Lower leg skin (tissue), 4 donors: Measurements from ENCODE around the gene CACNA1A. TPM values are rescaled to one million over a fixed set of nuclear protein-coding genes. Genes with fewer than 3 reads are reported as not detected.

Experiments
- DNase-seq, 2 donors: peaks; one replicate each; pipeline ENCODE4 v3.0.0-alpha.2; 2019; ENCODE audit warnings: low spot score in 2 of 2
- H3K4me3 ChIP-seq: fragments of 200-600 bp; sonication (generic); 2 replicates; pipeline ENCODE4 v1.5.1; 2017; ENCODE audit warnings: mild to moderate bottlenecking, low read depth; ENCODE audit not compliant: poor library complexity, severe bottlenecking
- POLR2A ChIP-seq, 2 donors: fragments of 450-650 bp; IDR thresholded peaks; one replicate each; pipeline ENCODE4 v1.6.1; 2016 to 2017; ENCODE audit warnings: antibody characterized with exemption in 2 of 2, mild to moderate bottlenecking in 1 of 2, moderate library complexity in 1 of 2
- WGBS, 2 donors: methylation state at CpG; one replicate each; pipeline ENCODE4 v1.1.5; 2018; 5-methylcytosine and 5-hydroxymethylcytosine counted together
- intact Hi-C: fragments of 100-400 bp; cut with DNase I; formaldehyde crosslinking; loops from one replicate; pipeline ENCODE4 v1.15.0; 2023; ENCODE audit warnings: low total_unique reads
- total RNA-seq, 4 donors: library from RNA; depleted of rRNA; stranded (reverse); fragments of >200 nt; gene quantifications; one replicate each; pipeline ENCODE4 v1.1.0, GENCODE V29; 2016
- TF ChIP-seq, protein P1 (sequence below), 3 donors: fragments of 450-650 bp; IDR thresholded peaks; one replicate each; pipeline ENCODE4 v1.5.1; 2016; ENCODE audit warnings: antibody characterized with exemption in 3 of 3, mild to moderate bottlenecking in 3 of 3, moderate library complexity in 2 of 3

The CACNA1A gene
- total RNA-seq, 4 donors from 2014 or later: 0.16 to 0.46 (median 0.22) TPM; not detected in 1

DNA sequence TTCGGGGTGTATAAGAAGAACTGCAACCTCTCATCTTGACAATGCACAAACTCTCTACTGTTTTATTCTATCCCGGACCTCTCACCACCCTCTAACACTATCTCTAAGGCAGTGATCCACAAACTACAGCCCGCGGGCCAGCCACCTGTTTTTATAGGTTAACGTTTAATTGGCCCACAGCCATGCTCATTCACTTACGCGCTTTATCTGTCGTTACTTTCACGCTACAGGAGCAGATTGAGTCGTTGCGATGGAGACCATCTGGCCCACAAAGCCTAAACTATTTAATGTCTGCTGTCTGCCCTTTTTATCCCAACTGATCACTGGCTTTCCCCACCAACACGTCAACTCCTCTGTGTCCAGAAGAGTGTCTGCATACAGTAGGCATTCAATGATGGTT lies 158.9 kb downstream of the CACNA1A start:
- TF ChIP-seq POLR2A (IDR thresholded peaks at IDR 0.05): no peak
- 84 to 86% methylated on average over 12 of the region's 12 CpGs for WGBS, 2 donors
- intact Hi-C loops: no loop called here
- no peak for DNase-seq
- no peak overlapping the region for H3K4me3 ChIP-seq

DNA sequence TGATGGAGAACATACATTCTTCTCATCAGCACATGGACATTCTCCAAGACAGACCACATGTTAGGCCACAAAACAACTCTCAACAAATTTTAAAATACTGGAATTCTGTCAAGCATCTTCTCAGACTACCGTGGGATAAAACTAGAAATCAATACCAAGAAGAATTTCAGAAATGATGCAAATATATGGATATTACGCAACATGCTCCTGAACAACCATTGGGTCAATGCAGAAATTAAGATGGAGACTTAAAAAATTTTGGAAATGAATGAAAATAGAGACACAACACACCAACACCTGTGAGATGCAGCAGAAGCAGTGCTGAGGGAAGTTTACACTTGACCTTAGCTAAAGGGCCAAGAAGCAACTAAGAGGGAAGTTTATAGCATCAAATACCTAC lies 162.8 kb downstream of the CACNA1A start:
- intact Hi-C loops: no loop called here
- TF ChIP-seq POLR2A (IDR thresholded peaks at IDR 0.05): no peak
- TF ChIP-seq, protein P1, sequence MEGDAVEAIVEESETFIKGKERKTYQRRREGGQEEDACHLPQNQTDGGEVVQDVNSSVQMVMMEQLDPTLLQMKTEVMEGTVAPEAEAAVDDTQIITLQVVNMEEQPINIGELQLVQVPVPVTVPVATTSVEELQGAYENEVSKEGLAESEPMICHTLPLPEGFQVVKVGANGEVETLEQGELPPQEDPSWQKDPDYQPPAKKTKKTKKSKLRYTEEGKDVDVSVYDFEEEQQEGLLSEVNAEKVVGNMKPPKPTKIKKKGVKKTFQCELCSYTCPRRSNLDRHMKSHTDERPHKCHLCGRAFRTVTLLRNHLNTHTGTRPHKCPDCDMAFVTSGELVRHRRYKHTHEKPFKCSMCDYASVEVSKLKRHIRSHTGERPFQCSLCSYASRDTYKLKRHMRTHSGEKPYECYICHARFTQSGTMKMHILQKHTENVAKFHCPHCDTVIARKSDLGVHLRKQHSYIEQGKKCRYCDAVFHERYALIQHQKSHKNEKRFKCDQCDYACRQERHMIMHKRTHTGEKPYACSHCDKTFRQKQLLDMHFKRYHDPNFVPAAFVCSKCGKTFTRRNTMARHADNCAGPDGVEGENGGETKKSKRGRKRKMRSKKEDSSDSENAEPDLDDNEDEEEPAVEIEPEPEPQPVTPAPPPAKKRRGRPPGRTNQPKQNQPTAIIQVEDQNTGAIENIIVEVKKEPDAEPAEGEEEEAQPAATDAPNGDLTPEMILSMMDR (IDR thresholded peaks at IDR 0.05): no peak
- no peak overlapping the region for H3K4me3 ChIP-seq
- WGBS, 2 donors: 43 to 55% methylated on average over 2 of the region's 2 CpGs
- DNase-seq: no peak

DNA sequence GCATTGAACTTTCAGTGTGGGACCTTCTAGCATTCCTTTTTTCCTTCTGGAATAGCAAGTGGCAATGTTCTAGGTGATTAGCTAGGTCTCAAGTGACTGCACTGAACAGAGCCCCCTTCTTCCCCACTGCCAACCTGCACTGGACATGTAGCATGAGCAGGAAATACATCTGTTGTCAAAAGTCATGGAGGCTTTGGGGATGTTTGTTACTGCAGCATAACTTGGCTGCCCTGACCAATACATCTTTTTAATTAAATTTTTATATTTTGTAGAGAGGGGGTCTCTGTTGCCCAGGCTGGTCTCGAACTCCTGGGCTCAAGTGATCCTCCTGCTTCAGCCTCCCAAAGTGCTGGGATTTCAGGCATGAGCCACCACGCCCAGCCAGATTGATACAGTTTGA lies 163.6 kb downstream of the CACNA1A start:
- H3K4me3 ChIP-seq: no peak overlapping the region
- WGBS, 2 donors: 39 to 58% methylated on average over 2 of the region's 2 CpGs
- no peak for TF ChIP-seq POLR2A (IDR thresholded peaks at IDR 0.05)
- TF ChIP-seq, protein P1 (IDR thresholded peaks at IDR 0.05): no peak
- intact Hi-C loops: no loop called here
- DNase-seq: no peak

DNA sequence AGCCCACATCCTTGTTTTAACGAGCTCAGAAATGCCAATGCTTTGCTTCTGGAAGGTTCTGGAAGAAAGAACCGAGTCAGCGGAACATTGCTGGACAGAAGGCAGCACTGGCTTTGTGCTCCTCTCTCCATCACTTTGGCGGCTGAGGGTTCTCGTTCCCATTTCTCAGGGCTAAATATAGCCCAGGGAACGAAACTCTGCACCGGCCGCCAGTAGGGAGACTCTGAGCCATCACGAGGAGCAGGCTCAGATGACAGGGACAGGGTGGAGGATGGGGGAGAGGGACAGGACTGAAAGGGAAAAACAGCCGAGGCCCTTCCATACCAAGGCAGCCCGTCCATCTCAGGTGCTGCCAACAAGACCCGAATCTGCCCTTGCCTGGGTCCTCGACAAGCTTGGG lies 166.4 kb downstream of the CACNA1A start:
- 66 to 68% methylated on average over 13 of the region's 13 CpGs for WGBS, 2 donors
- TF ChIP-seq POLR2A (IDR thresholded peaks at IDR 0.05): no peak
- TF ChIP-seq, protein P1 (IDR thresholded peaks at IDR 0.05): no peak
- intact Hi-C loops: no loop called here
- DNase-seq: no peak
- H3K4me3 ChIP-seq: no peak overlapping the region

DNA sequence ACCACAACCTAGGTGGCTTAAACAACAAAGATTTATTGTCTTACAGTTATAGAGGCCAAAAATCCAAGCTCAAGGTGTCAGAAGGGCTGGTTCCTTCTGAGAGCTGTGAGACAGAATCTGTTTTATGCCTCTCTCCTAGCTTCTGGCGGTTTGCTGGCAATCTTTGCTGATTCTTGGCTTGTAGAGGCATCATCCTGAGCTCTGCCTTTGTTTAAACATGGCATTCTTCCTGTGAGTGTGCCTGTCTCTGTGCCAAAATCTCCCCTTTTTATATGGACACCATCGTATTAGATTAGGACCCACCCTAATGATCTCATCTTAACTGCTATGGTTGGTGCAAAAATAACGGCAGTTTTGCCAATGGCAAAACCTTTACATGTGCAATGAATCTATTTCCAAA lies 169.1 kb downstream of the CACNA1A start:
- intact Hi-C loops: no loop called here
- TF ChIP-seq, protein P1 (IDR thresholded peaks at IDR 0.05): no peak
- TF ChIP-seq POLR2A (IDR thresholded peaks at IDR 0.05): no peak
- 48 to 59% methylated on average over 3 of the region's 3 CpGs for WGBS, 2 donors
- no peak for DNase-seq
- no peak overlapping the region for H3K4me3 ChIP-seq

DNA sequence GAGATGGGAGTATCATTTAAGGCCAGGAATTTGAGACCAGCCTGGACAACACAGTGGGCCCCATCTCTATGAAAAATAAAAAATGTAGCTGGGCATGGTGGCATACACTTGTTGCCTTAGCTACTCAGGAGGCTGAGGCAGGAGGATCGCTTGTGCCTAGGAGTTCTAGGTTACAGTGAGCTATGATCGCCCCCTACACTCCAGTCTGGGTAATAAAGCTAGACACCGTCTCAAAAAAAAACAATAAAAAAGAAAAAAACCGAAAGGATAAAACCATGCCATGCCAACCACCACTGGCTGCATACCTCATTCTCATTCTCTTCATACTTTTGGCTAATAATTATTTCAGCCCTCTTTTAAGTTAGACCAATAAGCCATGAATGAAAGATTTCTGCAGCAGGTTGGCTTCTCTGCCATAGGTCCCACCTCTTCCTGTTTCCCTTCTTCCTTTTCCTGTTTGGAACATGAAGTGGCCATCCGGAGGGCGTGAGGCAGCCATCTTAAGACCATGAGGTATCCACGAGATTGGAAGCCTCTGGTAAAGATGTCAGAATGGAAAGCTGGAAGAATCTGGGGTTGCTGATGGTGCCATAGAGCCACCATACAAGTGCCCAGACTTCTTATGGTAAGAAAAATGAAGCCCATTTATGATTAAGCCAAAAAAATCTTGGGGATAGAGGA lies 171.3 kb downstream of the CACNA1A start:
- no peak for DNase-seq
- intact Hi-C loops: no loop called here
- no peak overlapping the region for H3K4me3 ChIP-seq
- WGBS, 2 donors: 78% methylated on average over 7 of the region's 7 CpGs
- TF ChIP-seq, protein P1 (IDR thresholded peaks at IDR 0.05): no peak
- no peak for TF ChIP-seq POLR2A (IDR thresholded peaks at IDR 0.05)
